Parietal lobe (tissue), 2 donors: ENCODE measurements around the gene BTAF1. TPM values are rescaled to one million over a fixed set of nuclear protein-coding genes. Genes with fewer than 3 reads are reported as not detected.

Experiments
- small RNA-seq: library from RNA; depleted of rRNA; stranded (forward); fragments of <200 nt; gene quantifications from one replicate; pipeline ENCODE3, GENCODE V24; 2014; ENCODE audit warnings: low replicate concordance
- total RNA-seq: library from RNA; depleted of rRNA; stranded (reverse); fragments of >200 nt; gene quantifications from one replicate; pipeline ENCODE4 v1.2.3, GENCODE V29; 2014

BTAF1 gene
- total RNA-seq, result 114 TPM

GRCh38 chr10:91923371-91924211 lies at the start of gene BTAF1:
TSS of gene BTAF1 (plus strand) at chr10:91923770. CDS start at chr10:91924077, 307 bp downstream.

GRCh38 chr10:91909117-91909677 lies 14.4 kb upstream of the BTAF1 start, which contains the start of gene FGFBP3:
TSS of gene FGFBP3 (minus strand) at chr10:91909486. CDS start at chr10:91908969, 517 bp downstream.

Small RNAs within 50 kb of the gene (small RNA-seq; reads per million reads assigned to genes)
- gene AL359198.2 (not detected), gene RF00402 (not detected)

Other genes with a start within 250 kb of the BTAF1 start
- 135 TPM for gene TNKS2, start 125.3 kb upstream of the BTAF1 start, total RNA-seq
- gene FGFBP3, start 14.3 kb upstream of the BTAF1 start, total RNA-seq, result 28.5 TPM